ENCODE data around the gene STEAP1B. TPM values are rescaled to one million over a fixed set of nuclear protein-coding genes. Genes with fewer than 3 reads are reported as not detected.

STEAP1B gene
- total and polyA plus RNA-seq, 2 of the 4 experiments (the other 2 are of a cell fraction), result 7.9 to 13.8 TPM

DNA sequence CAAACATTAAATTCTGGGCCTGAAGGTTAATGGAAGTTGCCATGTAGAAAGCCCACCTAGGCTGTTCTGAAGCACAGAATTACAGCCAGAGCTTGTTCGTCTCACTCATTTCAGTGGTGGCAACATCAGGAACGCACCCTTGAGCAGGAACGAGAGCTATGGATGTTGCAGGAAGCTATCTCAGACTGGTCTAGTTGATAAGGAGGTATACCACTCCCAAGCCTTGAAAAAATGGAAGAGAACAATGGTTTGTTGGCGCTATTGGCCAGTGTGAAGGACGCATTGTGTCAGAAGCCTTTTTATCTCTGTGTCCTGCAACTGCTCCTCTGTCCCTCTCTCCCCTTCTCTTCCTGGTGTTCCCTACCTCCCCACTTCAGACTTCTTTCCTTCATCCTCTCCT lies 82.1 kb downstream of the STEAP1B start:
- ChIA-PET CTCF (no interaction called here), POLR2A (ENCODE audit: unreplicated experiment) (no interaction called here)
- Histone ChIP-seq H3K36me3 (ENCODE audit: control insufficient read depth, insufficient read depth, low read length) (no peaks in the 10 kb centered on the region), H2AK5ac (ENCODE audit: low read depth, low read length) (no peak overlapping the region), H4K20me1 (ENCODE audit: insufficient read depth, low read length) (no peaks in the 10 kb centered on the region), H3K27ac (ENCODE audit: insufficient read depth, low read length) (no peak overlapping the region), H2BK120ac (ENCODE audit: low read depth, low read length) (no peak overlapping the region), H3K9ac (ENCODE audit: low read depth, low read length) (no peak overlapping the region), H3K18ac (ENCODE audit: low read depth, low read length) (no peak overlapping the region), H3K79me1 (ENCODE audit: low read depth in 1 of 2, low read length in 2 of 2) (no peaks in the 10 kb centered on the region), H3K9me1 (ENCODE audit: insufficient read depth, low read length) (no peaks in the 10 kb centered on the region), H2BK15ac (ENCODE audit: low read depth, low read length) (no peak overlapping the region), H3K27me3 (ENCODE audit: control insufficient read depth, insufficient read depth, low read length) (no peaks in the 10 kb centered on the region), H2BK5ac (ENCODE audit: low read depth, low read length, poor library complexity, severe bottlenecking) (no peak overlapping the region), H3K4me2 (ENCODE audit: low read depth, low read length) (no peak overlapping the region), H3K23ac (ENCODE audit: low read depth, low read length) (no peak overlapping the region), H3K56ac (ENCODE audit: extremely low read depth, insufficient read depth, low read length) (no peak overlapping the region), H3K14ac (replicated peaks; ENCODE audit: low read depth, low read length) (no peak overlapping the region), H4K5ac (ENCODE audit: low read depth, low read length) (no peak overlapping the region), H4K91ac (ENCODE audit: insufficient read depth, low read depth, low read length) (no peak overlapping the region), H2AK9ac (replicated peaks; ENCODE audit: low read depth, low read length, poor library complexity) (no peak overlapping the region), H3K9me3 (ENCODE audit: control insufficient read depth, insufficient read depth, low read length) (no peaks in the 10 kb centered on the region), H2AFZ (replicated peaks; ENCODE audit: low read length, poor library complexity) (no peak overlapping the region), H3K4ac (ENCODE audit: low read depth, low read length) (no peak overlapping the region), H3K4me1 (ENCODE audit: control insufficient read depth, insufficient read depth, low read length) (no peaks in the 10 kb centered on the region), H3K4me3 (ENCODE audit: insufficient read depth, low read depth, low read length) (no peak overlapping the region), H2BK20ac (ENCODE audit: low read depth, low read length) (no peak overlapping the region), H4K8ac (ENCODE audit: low read depth in 2 of 2, low read length in 2 of 2) (no peak overlapping the region)
- ATAC-seq (ENCODE audit: low read depth) (no peak), DNase-seq (no peak)
- in situ Hi-C loops (cut with MboI; ENCODE audit: low sequenced_read_pairs), result no loop called here
- TF ChIP-seq NFE2L2 (IDR thresholded peaks at IDR 0.05; ENCODE audit: low read depth, low read length), result no peak
- TF ChIP-seq FOS (IDR thresholded peaks at IDR 0.05; ENCODE audit: low read depth, low read length), result no peak
- TF ChIP-seq RAD21 (IDR thresholded peaks at IDR 0.05; ENCODE audit: low read length), result no peak
- TF ChIP-seq, protein P1, sequence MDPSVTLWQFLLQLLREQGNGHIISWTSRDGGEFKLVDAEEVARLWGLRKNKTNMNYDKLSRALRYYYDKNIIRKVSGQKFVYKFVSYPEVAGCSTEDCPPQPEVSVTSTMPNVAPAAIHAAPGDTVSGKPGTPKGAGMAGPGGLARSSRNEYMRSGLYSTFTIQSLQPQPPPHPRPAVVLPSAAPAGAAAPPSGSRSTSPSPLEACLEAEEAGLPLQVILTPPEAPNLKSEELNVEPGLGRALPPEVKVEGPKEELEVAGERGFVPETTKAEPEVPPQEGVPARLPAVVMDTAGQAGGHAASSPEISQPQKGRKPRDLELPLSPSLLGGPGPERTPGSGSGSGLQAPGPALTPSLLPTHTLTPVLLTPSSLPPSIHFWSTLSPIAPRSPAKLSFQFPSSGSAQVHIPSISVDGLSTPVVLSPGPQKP (IDR thresholded peaks at IDR 0.05; ENCODE audit: borderline replicate concordance, low read depth, low read length), result no peak
- no peak for TF ChIP-seq CEBPB (IDR thresholded peaks at IDR 0.05; ENCODE audit: low read depth, low read length)
- TF ChIP-seq CHD1 (IDR thresholded peaks at IDR 0.05; ENCODE audit: low read depth, low read length), result no peak
- no peak for TF ChIP-seq MAZ (IDR thresholded peaks at IDR 0.05; ENCODE audit: borderline replicate concordance, low read depth, low read length)
- TF ChIP-seq RCOR1 (IDR thresholded peaks at IDR 0.05; ENCODE audit: insufficient replicate concordance, low read length), result no peak
- no peak for TF ChIP-seq MAFK (IDR thresholded peaks at IDR 0.05; ENCODE audit: low read depth, low read length)
- TF ChIP-seq, protein P2, sequence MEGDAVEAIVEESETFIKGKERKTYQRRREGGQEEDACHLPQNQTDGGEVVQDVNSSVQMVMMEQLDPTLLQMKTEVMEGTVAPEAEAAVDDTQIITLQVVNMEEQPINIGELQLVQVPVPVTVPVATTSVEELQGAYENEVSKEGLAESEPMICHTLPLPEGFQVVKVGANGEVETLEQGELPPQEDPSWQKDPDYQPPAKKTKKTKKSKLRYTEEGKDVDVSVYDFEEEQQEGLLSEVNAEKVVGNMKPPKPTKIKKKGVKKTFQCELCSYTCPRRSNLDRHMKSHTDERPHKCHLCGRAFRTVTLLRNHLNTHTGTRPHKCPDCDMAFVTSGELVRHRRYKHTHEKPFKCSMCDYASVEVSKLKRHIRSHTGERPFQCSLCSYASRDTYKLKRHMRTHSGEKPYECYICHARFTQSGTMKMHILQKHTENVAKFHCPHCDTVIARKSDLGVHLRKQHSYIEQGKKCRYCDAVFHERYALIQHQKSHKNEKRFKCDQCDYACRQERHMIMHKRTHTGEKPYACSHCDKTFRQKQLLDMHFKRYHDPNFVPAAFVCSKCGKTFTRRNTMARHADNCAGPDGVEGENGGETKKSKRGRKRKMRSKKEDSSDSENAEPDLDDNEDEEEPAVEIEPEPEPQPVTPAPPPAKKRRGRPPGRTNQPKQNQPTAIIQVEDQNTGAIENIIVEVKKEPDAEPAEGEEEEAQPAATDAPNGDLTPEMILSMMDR (conservative IDR thresholded peaks at IDR 0.05; ENCODE audit: low read depth, low read length), result no peak
- TF ChIP-seq BHLHE40 (IDR thresholded peaks at IDR 0.05; ENCODE audit: low read depth, low read length), result no peak
- no peak for TF ChIP-seq RFX5 (IDR thresholded peaks at IDR 0.05; ENCODE audit: low read depth, low read length)
- TF ChIP-seq, protein P3, sequence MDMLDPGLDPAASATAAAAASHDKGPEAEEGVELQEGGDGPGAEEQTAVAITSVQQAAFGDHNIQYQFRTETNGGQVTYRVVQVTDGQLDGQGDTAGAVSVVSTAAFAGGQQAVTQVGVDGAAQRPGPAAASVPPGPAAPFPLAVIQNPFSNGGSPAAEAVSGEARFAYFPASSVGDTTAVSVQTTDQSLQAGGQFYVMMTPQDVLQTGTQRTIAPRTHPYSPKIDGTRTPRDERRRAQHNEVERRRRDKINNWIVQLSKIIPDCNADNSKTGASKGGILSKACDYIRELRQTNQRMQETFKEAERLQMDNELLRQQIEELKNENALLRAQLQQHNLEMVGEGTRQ (IDR thresholded peaks at IDR 0.05; ENCODE audit: low read depth, low read length), result no peak
- TF ChIP-seq SMC3 (IDR thresholded peaks at IDR 0.05; ENCODE audit: low read depth, low read length), result no peak
- no peak for TF ChIP-seq POLR2A (IDR thresholded peaks at IDR 0.05; ENCODE audit: low read depth, low read length)
- 60% methylated on average over 1 of the region's 5 CpGs; no CpG with 5 or more reads in 1 of the 2 experiments for WGBS, 2 experiments (ENCODE audit: extremely low coverage in 2 of 2, insufficient read length in 1 of 2)
- BruUV-seq (replicated peaks), result no TSS peak
- dilution Hi-C loops (cut with HindIII; ENCODE audit: low sequenced_read_pairs, unreplicated experiment), result no loop called here
- intact Hi-C loops (cut with micrococcal nuclease), result no loop called here
